ENCODE measurements around the gene TAOK2.
"Not testable (repeated sequence)": the region's sequence is repeated elsewhere in the genome, so short reads cannot be mapped to it uniquely, and the experiment has no call there.

TAOK2 gene

GRCh38 chr16:29973384-29974246 lies at the start of gene TAOK2:
TSS of gene TAOK2 (plus strand) at chr16:29973868. CDS start at chr16:29977773, 3,905 bp downstream.
- peak; percentile 80 to 86 for DNase-seq (ENCODE audit: extremely low read depth in 1 of 2, low read depth in 1 of 2)

GRCh38 chr16:29925105-29925756 lies 48.4 kb upstream of the TAOK2 start:
- DNase-seq (ENCODE audit: extremely low read depth in 1 of 2, low read depth in 1 of 2) = no peak

GRCh38 chr16:29925781-29926710 lies 47.6 kb upstream of the TAOK2 start, which contains the start of gene KCTD13:
TSS of gene KCTD13 (minus strand) at chr16:29926226. CDS start at chr16:29926033, 193 bp downstream.
- DNase-seq (ENCODE audit: extremely low read depth in 1 of 2, low read depth in 1 of 2) = peak; percentile 68 to 83

- DNase-seq (ENCODE audit: extremely low read depth in 1 of 2, low read depth in 1 of 2) = no peak
Measured at GRCh38 chr16:29926711-29927052, 47.0 kb upstream of the TAOK2 start.

GRCh38 chr16:29927070-29927905 lies 46.4 kb upstream of the TAOK2 start:
- DNase-seq (ENCODE audit: extremely low read depth in 1 of 2, low read depth in 1 of 2) = no peak

- not testable (repeated sequence) for DNase-seq (ENCODE audit: extremely low read depth in 1 of 2, low read depth in 1 of 2)
Measured at GRCh38 chr16:29931750-29932149, 41.9 kb upstream of the TAOK2 start.

- DNase-seq (ENCODE audit: extremely low read depth in 1 of 2, low read depth in 1 of 2) = no peak
Measured at GRCh38 chr16:29940656-29941055, 33.0 kb upstream of the TAOK2 start.

- no peak for DNase-seq (ENCODE audit: extremely low read depth in 1 of 2, low read depth in 1 of 2)
Measured at GRCh38 chr16:29943846-29944799, 29.5 kb upstream of the TAOK2 start.

GRCh38 chr16:29947897-29948296 lies 25.8 kb upstream of the TAOK2 start:
- DNase-seq (ENCODE audit: extremely low read depth in 1 of 2, low read depth in 1 of 2) = no peak

- DNase-seq (ENCODE audit: extremely low read depth in 1 of 2, low read depth in 1 of 2) = no peak
Measured at GRCh38 chr16:29950806-29951461, 22.7 kb upstream of the TAOK2 start.

- no peak for DNase-seq (ENCODE audit: extremely low read depth in 1 of 2, low read depth in 1 of 2)
Measured at GRCh38 chr16:29951625-29952365, 21.9 kb upstream of the TAOK2 start.

- no peak for DNase-seq (ENCODE audit: extremely low read depth in 1 of 2, low read depth in 1 of 2)
Measured at GRCh38 chr16:29958756-29959155, 14.9 kb upstream of the TAOK2 start.

GRCh38 chr16:29959293-29959692 lies 14.4 kb upstream of the TAOK2 start:
- no peak for DNase-seq (ENCODE audit: extremely low read depth in 1 of 2, low read depth in 1 of 2)

- not testable (repeated sequence) for DNase-seq (ENCODE audit: extremely low read depth in 1 of 2, low read depth in 1 of 2)
Measured at GRCh38 chr16:29959821-29960220, 13.8 kb upstream of the TAOK2 start.

GRCh38 chr16:29961127-29961478 lies 12.6 kb upstream of the TAOK2 start:
- no peak for DNase-seq (ENCODE audit: extremely low read depth in 1 of 2, low read depth in 1 of 2)

- DNase-seq (ENCODE audit: extremely low read depth in 1 of 2, low read depth in 1 of 2) = peak; percentile 69 to 88
Measured at GRCh38 chr16:29961479-29962343, 12.0 kb upstream of the TAOK2 start, which contains the start of gene TMEM219. TSS of gene TMEM219 (plus strand) at chr16:29962079. CDS start at chr16:29963144, 1,065 bp downstream.

All from activated CD8-positive, alpha-beta memory T cell treated with anti-CD3 and anti-CD28 coated beads for 1 hour (primary cell).